ENCODE measurements around the gene ZNF710.

The ZNF710 gene

GRCh38 chr15:90083419-90083818, 82.3 kb downstream of the ZNF710 start:
- DNase-seq = no peak

GRCh38 chr15:90083954-90084607, 83.0 kb downstream of the ZNF710 start:
- DNase-seq = no peak

GRCh38 chr15:90084876-90085423, 83.8 kb downstream of the ZNF710 start:
- no peak for DNase-seq

- DNase-seq = no peak
These were observed 84.4 kb downstream of the ZNF710 start for GRCh38 chr15:90085565-90085964.

GRCh38 chr15:90086868-90087268, 85.7 kb downstream of the ZNF710 start:
- DNase-seq = peak; percentile 63

- peak; percentile 30 for DNase-seq
These were observed 86.5 kb downstream of the ZNF710 start for GRCh38 chr15:90087454-90088154.

GRCh38 chr15:90090226-90090848, 89.2 kb downstream of the ZNF710 start:
- no peak for DNase-seq

- DNase-seq = no peak
These were observed 90.2 kb downstream of the ZNF710 start for GRCh38 chr15:90091156-90091931.

- DNase-seq = no peak
These were observed 94.4 kb downstream of the ZNF710 start for GRCh38 chr15:90095521-90095959.

- DNase-seq = peak; percentile 59
These were observed 96.4 kb downstream of the ZNF710 start for GRCh38 chr15:90097475-90097874.

GRCh38 chr15:90099072-90099867, 98.1 kb downstream of the ZNF710 start:
- DNase-seq = peak; percentile 31

GRCh38 chr15:90099868-90100831, 99.0 kb downstream of the ZNF710 start:
- no peak for DNase-seq

- DNase-seq = peak; percentile 43
These were observed 100.2 kb downstream of the ZNF710 start for GRCh38 chr15:90101130-90101968.

- peak; percentile 77 for DNase-seq
These were observed 101.1 kb downstream of the ZNF710 start, which contains the start of gene IDH2 for GRCh38 chr15:90101969-90102890. Gene IDH2 (minus strand): TSS chr15:90102468. CDS start chr15:90102390, 78 bp downstream.

- no peak for DNase-seq
These were observed 102.7 kb downstream of the ZNF710 start for GRCh38 chr15:90103701-90104329.

GRCh38 chr15:90104551-90104950, 103.4 kb downstream of the ZNF710 start:
- DNase-seq = no peak

GRCh38 chr15:90105521-90105920, 104.4 kb downstream of the ZNF710 start:
- DNase-seq = no peak

GRCh38 chr15:90106522-90107117, 105.5 kb downstream of the ZNF710 start:
- DNase-seq = no peak

All from activated naive CD4-positive, alpha-beta T cell treated with anti-CD3 and anti-CD28 coated beads, Interleukin-2, amount 50 U/mL, for 16 hours (primary cell).